Body of pancreas (tissue), 4 donors: ENCODE results near the gene MIEF2.

Source experiments
- POLR2A ChIP-seq, 3 donors: fragments of 450-650 bp; IDR thresholded peaks; one replicate each; pipeline ENCODE4 v1.6.1; 2016; ENCODE audit warnings: antibody characterized with exemption in 3 of 3, mild to moderate bottlenecking in 2 of 3
- TF ChIP-seq, protein P1 (sequence below), 7 experiments: fragments of 450-650 bp in 4 of 7; fragments of 200-600 bp in 3 of 7; sonication (generic) in 3 of 7; IDR thresholded peaks; one replicate each; pipeline ENCODE4 v1.5.1; 2016 to 2019; ENCODE audit warnings: antibody characterized with exemption in 7 of 7

DNA sequence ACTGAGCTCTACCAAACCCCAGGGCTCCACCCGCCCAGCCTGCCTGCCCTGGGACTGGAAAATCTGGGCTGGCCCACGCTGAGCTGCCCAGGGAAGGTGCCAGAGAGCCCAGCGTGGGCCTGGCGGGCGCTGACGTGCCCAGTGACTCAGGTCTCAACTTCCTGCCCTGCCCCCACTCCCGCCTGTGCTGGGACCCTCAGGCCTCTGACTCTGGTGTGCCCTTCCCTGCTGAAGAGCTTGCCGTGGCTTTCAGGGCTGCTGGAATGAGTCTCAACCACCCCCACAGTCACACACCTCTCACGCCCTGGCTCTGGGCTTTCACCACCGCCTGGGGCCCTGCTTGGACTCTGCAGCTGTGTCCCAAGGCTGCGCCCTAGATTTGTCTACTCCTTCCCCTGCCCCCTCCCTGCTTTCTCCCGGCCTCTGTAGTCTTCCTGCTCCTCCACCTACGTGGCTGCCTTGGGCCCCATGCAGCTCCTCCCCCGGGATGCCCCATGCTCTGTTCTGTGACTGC, 24.7 kb upstream of the MIEF2 start:
- no peak for TF ChIP-seq POLR2A (IDR thresholded peaks at IDR 0.05)
- TF ChIP-seq, protein P1, sequence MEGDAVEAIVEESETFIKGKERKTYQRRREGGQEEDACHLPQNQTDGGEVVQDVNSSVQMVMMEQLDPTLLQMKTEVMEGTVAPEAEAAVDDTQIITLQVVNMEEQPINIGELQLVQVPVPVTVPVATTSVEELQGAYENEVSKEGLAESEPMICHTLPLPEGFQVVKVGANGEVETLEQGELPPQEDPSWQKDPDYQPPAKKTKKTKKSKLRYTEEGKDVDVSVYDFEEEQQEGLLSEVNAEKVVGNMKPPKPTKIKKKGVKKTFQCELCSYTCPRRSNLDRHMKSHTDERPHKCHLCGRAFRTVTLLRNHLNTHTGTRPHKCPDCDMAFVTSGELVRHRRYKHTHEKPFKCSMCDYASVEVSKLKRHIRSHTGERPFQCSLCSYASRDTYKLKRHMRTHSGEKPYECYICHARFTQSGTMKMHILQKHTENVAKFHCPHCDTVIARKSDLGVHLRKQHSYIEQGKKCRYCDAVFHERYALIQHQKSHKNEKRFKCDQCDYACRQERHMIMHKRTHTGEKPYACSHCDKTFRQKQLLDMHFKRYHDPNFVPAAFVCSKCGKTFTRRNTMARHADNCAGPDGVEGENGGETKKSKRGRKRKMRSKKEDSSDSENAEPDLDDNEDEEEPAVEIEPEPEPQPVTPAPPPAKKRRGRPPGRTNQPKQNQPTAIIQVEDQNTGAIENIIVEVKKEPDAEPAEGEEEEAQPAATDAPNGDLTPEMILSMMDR (IDR thresholded peaks at IDR 0.05): no peak
